ENCODE results near the gene THOP1. TPM values are rescaled to one million over a fixed set of nuclear protein-coding genes. Genes with fewer than 3 reads are reported as not detected.
A peak's percentile ranks its signal among the peaks of the same experiment; 100 is the strongest.

THOP1 gene
- total RNA-seq, 1 donor from 2014 or later = 105 TPM

DNA sequence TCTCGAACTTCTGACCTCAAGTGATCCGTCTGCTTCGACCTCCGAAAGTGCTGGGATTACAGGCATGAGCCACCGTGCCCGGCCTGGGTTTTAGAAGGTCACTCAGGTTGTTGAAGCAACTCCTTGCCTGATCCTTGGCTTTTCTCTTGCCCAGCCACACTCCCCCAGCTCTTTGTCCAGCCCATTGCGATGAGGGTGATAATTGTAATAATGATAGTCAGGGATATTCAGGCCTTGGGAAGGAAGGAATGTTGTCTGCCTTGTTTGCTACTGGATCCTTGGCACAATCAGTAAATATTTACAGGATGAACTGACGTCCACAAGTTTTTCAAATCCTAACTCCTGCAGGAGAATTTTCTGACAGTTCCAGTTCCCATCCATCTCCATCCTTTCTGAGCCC is 1.8 kb downstream of the THOP1 start:
- H3K27ac Mint-ChIP-seq = no peak overlapping the region
- no peaks in the 10 kb centered on the region for H3K9me3 ChIP-seq (ENCODE audit: low read depth)
- no peak overlapping the region for H3K4me3 ChIP-seq
- peaks cover 17% of the 10 kb centered on the region for H3F3A ChIP-seq (ENCODE audit: low read depth)
- H3K27ac ChIP-seq = no peak overlapping the region
- TF ChIP-seq EZH2phosphoT487 (IDR thresholded peaks at IDR 0.05) = no peak
- TF ChIP-seq, protein P1, sequence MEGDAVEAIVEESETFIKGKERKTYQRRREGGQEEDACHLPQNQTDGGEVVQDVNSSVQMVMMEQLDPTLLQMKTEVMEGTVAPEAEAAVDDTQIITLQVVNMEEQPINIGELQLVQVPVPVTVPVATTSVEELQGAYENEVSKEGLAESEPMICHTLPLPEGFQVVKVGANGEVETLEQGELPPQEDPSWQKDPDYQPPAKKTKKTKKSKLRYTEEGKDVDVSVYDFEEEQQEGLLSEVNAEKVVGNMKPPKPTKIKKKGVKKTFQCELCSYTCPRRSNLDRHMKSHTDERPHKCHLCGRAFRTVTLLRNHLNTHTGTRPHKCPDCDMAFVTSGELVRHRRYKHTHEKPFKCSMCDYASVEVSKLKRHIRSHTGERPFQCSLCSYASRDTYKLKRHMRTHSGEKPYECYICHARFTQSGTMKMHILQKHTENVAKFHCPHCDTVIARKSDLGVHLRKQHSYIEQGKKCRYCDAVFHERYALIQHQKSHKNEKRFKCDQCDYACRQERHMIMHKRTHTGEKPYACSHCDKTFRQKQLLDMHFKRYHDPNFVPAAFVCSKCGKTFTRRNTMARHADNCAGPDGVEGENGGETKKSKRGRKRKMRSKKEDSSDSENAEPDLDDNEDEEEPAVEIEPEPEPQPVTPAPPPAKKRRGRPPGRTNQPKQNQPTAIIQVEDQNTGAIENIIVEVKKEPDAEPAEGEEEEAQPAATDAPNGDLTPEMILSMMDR (IDR thresholded peaks at IDR 0.05) = no peak
- peaks cover 53% of the 10 kb centered on the region for H4K20me1 ChIP-seq (ENCODE audit: low read depth)
- peaks cover 7% of the 10 kb centered on the region for H3K4me1 ChIP-seq
- peaks cover 9% of the 10 kb centered on the region for H3K36me3 Mint-ChIP-seq
- H3K4me2 ChIP-seq = peak overlapping the region; percentile 42
- peaks cover 8% of the 10 kb centered on the region for H3K27me3 Mint-ChIP-seq (ENCODE audit: insufficient read depth, low read depth)
- H3K36me3 ChIP-seq = no peaks in the 10 kb centered on the region
- peaks cover 62% of the 10 kb centered on the region for H3K79me2 ChIP-seq (ENCODE audit: low read depth)
- H3K4me3 Mint-ChIP-seq = peak overlapping the region; percentile 94
- no peaks in the 10 kb centered on the region for H3K9me3 Mint-ChIP-seq
- H3K9ac ChIP-seq = no peak overlapping the region
- no peaks in the 10 kb centered on the region for H3K27me3 ChIP-seq
- no peak overlapping the region for H2AFZ ChIP-seq (replicated peaks)
- peaks cover 31% of the 10 kb centered on the region for H3K4me1 Mint-ChIP-seq
- DNase-seq (ENCODE audit: low spot score) = no peak

DNA sequence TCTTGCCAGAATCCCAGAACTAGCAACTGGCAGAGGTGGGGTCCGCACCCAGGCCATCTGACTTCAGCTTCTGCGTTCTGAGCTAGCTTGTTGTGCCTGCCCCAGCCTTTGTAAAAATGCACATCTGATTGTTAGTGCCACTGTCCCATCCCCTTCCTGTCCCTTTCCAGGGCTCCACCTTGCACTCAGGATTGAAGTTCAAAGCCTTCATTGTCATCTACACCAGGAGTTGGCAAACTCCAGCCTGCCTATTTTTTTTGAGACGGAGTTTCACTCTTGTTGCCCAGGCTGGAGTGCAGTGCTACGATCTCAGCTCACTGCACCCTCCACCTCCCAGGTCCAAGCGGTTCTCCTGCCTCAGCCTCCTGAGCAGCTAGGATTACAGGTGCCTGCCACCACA is 2.9 kb downstream of the THOP1 start:
- Histone ChIP-seq H3K27ac (no peak overlapping the region), H3K36me3 (no peaks in the 10 kb centered on the region), H3K9ac (no peak overlapping the region), H4K20me1 (ENCODE audit: low read depth) (peaks cover 45% of the 10 kb centered on the region), H3K9me3 (ENCODE audit: low read depth) (no peaks in the 10 kb centered on the region), H3F3A (ENCODE audit: low read depth) (peaks cover 17% of the 10 kb centered on the region), H3K4me3 (no peak overlapping the region), H3K27me3 (no peaks in the 10 kb centered on the region), H2AFZ (replicated peaks) (no peak overlapping the region), H3K4me2 (no peak overlapping the region), H3K4me1 (peaks cover 7% of the 10 kb centered on the region), H3K79me2 (ENCODE audit: low read depth) (peaks cover 53% of the 10 kb centered on the region)
- H3K9me3 Mint-ChIP-seq = no peaks in the 10 kb centered on the region
- TF ChIP-seq EZH2 (IDR thresholded peaks at IDR 0.05) = no peak
- TF ChIP-seq, protein P1 (IDR thresholded peaks at IDR 0.05) = no peak
- TF ChIP-seq EZH2phosphoT487 (IDR thresholded peaks at IDR 0.05) = no peak
- no peak overlapping the region for H3K27ac Mint-ChIP-seq
- H3K4me3 Mint-ChIP-seq = peak overlapping the region; percentile 58
- peaks cover 5% of the 10 kb centered on the region for H3K27me3 Mint-ChIP-seq (ENCODE audit: insufficient read depth, low read depth)
- H3K4me1 Mint-ChIP-seq = peaks cover 27% of the 10 kb centered on the region
- H3K36me3 Mint-ChIP-seq = peaks cover 9% of the 10 kb centered on the region
- no peak for DNase-seq (ENCODE audit: low spot score)

DNA sequence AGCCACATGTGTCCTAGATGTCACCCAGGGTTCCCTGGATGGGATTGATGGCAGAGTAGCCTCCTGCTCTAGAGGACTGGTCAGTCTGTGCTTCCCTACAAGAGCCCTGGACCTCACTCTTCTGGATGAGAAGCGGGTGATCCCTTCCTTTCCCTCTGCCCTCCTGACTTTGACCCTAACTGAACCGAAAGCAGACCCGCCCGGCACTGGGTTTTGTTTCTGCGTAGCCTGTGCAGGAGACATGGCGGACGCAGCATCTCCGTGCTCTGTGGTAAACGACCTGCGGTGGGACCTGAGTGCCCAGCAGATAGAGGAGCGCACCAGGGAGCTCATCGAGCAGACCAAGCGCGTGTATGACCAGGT is 4.9 kb downstream of the THOP1 start:
- peaks cover 50% of the 10 kb centered on the region for H4K20me1 ChIP-seq (ENCODE audit: low read depth)
- no peak overlapping the region for H3K4me2 ChIP-seq
- peaks cover 53% of the 10 kb centered on the region for H3K79me2 ChIP-seq (ENCODE audit: low read depth)
- H3K9me3 ChIP-seq (ENCODE audit: low read depth) = no peaks in the 10 kb centered on the region
- Mint-ChIP-seq H3K4me1 (peaks cover 10% of the 10 kb centered on the region), H3K27me3 (ENCODE audit: insufficient read depth, low read depth) (peaks cover 3% of the 10 kb centered on the region), H3K27ac (no peak overlapping the region), H3K36me3 (peaks cover 13% of the 10 kb centered on the region), H3K9me3 (no peaks in the 10 kb centered on the region), H3K4me3 (no peak overlapping the region)
- H3K27ac ChIP-seq = no peak overlapping the region
- peaks cover 7% of the 10 kb centered on the region for H3K4me1 ChIP-seq
- no peak overlapping the region for H3K4me3 ChIP-seq
- no peaks in the 10 kb centered on the region for H3F3A ChIP-seq (ENCODE audit: low read depth)
- H2AFZ ChIP-seq (replicated peaks) = no peak overlapping the region
- TF ChIP-seq, protein P1 (IDR thresholded peaks at IDR 0.05) = no peak
- H3K36me3 ChIP-seq = no peaks in the 10 kb centered on the region
- H3K9ac ChIP-seq = no peak overlapping the region
- no peaks in the 10 kb centered on the region for H3K27me3 ChIP-seq
- no peak for DNase-seq (ENCODE audit: low spot score)

All from neural progenitor cell (in vitro differentiated cells).